CD4-positive, alpha-beta T cell treated with Interleukin-15 for 1 hour (primary cell): ENCODE results near the gene MTR.
"Not testable (repeated sequence)": the region's sequence is repeated elsewhere in the genome, so short reads cannot be mapped to it uniquely, and the experiment has no call there.

Experiments
- DNase-seq: peaks from one replicate; pipeline ENCODE4 v3.0.0-alpha.2; 2020

Gene MTR

GRCh38 chr1:236834876-236835275 lies 39.8 kb downstream of the MTR start:
- no peak for DNase-seq

- no peak for DNase-seq
Observed at GRCh38 chr1:236835491-236835890, 40.4 kb downstream of the MTR start.

GRCh38 chr1:236836157-236836556 lies 41.1 kb downstream of the MTR start:
- no peak for DNase-seq

GRCh38 chr1:236837115-236837514 lies 42.0 kb downstream of the MTR start:
- DNase-seq = no peak

DNA sequence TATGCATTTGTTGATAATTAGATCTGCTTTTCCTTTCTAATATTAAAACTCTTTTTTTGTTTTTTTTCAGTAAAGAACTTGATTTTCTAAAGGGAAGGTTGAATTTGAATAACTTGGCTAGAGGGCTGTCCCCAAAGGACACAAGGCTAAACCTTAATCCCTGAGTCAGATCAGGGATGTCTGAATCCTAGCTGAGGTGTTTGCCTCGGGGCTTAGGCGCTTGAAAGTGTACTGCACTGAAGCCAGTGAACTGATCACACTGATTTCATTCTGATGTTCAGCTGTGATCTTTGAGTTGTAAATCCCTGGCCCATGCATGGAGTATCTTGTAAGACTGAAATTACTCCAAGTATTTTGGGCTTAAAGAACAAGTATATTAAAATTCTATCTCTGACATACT lies 42.8 kb downstream of the MTR start:
- no peak for DNase-seq

GRCh38 chr1:236841341-236841740 lies 46.2 kb downstream of the MTR start:
- no peak for DNase-seq

DNA sequence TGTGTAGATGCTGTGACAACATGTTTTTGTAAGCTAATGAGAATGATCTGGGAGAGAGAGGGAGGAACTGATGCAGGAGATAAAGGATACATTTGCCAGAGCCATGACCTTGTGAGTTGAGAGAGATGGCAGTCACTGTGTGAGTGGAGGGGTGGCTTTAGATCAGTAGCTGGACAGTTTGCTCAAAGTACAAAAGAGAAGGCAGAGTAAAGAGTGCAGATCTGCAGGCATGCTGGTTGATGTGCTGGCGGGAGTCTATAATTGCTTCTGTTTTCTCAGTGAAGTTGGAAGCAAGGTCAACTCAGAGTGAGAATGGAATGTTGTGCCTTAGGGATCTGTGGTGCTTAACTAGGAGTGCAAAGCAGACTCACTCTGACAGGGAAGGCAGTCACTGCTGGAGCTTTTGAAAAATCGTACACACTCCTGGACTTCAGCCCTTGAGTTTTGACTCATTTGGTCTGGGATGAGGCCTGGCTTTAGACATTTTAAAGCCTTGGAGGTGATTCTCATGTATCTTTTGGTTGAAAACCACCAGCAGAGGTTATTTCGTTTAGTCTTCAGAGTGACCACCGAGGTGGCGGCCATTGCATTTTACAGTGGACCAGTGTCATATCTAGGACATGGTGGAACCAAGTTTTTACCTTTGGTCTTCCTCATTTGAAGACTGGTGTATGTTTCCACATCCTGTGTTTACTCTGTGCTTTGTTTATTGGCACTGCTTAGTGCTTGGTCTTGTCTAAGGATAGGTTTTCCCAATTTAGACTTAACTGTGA lies 49.6 kb downstream of the MTR start:
- no peak for DNase-seq

GRCh38 chr1:236845830-236846229 lies 50.7 kb downstream of the MTR start:
- DNase-seq = no peak

- no peak for DNase-seq
Observed at GRCh38 chr1:236848274-236848923, 53.3 kb downstream of the MTR start.

DNA sequence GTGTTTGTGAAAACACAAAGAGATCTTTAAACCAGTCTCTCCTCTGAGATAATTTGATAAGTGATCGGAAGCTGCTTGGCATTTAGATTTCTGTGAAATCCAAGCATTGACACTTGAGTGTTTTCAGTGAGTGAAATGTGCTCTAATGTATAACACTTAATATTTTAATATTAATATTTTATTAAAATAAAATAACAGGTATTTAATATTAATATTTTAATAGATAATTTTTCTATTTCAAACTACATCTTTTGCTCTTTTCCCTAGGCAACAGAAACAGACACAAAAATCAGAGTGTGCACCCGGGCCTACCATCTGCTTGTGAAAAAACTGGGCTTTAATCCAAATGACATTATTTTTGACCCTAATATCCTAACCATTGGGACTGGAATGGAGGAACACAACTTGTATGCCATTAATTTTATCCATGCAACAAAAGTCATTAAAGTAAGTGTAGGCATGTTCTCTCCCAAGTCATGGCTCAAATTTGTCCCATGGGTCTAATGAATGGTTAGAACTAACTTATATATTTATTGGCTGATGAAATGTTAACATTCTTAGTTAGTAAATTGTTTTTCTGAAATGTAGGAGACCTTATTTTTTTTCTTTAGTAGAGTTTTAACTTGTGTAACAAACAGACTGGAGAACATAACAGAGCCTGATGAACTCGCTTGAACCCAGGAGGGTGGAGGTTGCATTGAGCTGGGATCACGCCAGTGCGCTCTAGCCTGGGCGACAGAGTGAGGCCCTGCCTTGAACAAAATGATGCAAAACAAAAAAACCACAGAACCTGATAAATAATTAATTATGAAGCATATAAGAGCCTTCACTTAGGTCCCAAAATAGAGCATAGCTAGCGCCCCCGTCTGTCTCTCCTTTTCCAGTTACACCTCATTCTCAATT lies 55.2 kb downstream of the MTR start:
- no peak for DNase-seq

- DNase-seq = no peak
Observed at GRCh38 chr1:236851871-236852270, 56.8 kb downstream of the MTR start.

- no peak for DNase-seq
Observed at GRCh38 chr1:236853921-236854604, 59.0 kb downstream of the MTR start.

- no peak for DNase-seq
Observed at GRCh38 chr1:236854605-236854983, 59.5 kb downstream of the MTR start.

- not testable (repeated sequence) for DNase-seq
Observed at GRCh38 chr1:236856649-236857048, 61.6 kb downstream of the MTR start.

DNA sequence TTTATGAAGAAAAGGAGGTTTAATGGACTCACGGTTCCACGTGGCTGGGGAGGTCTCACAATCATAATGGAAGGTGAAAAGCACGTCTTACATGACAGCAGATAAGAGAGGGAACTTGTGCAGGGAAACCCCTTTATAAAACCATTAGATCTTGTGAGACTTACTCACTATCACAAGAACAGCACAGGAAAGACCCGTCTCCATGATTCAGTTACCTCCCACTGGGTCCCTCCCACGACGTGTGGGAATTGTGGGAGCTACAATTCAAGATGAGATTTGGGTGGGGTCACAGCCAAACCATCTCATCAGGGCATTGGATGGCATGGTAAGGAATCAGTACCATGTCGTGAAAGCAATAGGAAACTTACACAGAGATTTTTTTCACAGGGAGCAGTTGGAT lies 63.1 kb downstream of the MTR start:
- DNase-seq = no peak

DNA sequence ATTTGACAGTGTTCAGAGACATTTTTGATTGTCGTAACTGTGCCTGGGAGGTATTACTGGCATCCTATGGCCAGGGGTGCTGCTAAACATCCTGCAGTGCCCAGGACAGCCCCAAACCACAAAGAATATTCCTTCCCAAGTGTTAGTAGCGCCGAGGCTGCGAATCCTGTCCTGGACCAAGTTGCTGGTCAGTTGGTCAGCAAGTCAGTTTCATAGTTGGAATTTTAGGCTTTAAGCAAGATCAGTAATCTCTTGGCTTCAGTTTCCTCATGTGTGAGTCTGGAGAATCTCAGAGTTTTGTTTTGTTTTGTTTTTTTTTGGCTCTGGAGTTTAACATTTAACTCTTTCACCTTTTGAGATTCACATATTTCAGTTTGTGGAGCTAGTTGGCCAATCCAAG lies 65.0 kb downstream of the MTR start:
- no peak for DNase-seq

DNA sequence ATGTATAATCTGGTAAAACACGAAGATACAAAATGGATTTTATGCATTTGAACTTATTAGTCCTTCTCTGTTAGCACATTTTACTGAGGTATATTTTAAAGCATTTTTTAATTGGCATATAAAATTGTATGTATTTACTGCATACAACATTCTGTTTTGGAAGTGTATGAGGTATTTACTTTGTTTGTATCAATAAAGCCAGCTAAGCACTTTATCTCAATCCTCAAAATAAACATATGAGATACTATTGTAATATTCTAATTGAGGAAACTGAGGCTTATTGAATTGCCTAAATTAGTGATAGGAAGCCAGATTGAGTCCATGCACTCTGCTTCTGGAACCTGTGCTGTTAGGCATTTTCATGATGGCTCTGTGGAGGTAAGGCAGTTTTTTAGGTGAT lies 65.6 kb downstream of the MTR start:
- DNase-seq = no peak

- no peak for DNase-seq
Observed at GRCh38 chr1:236861560-236862218, 66.6 kb downstream of the MTR start.

- DNase-seq = no peak
Observed at GRCh38 chr1:236862219-236862591, 67.1 kb downstream of the MTR start.

DNA sequence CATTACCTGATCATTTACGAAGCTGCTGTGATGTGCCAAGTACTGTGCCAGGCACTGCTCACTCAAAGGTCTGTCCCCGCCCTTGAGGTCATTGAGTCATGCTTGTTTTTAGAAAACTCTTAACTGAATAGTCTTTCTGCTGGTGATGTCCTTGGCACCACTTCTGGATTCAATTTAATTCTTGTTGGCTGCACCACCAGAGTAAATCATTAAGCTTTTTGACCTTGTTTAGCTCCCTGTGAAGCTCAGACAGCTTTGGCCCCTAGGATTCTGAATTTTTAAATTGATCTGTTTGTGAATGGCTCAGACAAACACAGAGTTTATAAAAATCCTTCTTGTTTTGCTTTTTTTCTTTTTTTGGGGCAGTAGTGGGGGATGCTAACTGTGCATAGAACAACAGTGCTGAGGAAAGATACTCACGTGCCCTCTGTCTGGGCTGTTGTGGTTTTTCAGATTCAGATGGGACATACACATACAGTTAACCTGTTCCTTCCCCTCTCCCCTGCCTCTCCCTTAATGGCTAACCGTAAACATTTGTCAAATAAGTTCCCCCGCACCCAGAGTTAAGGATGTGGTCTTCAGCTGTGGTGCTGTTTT lies 67.6 kb downstream of the MTR start:
- DNase-seq = no peak

DNA sequence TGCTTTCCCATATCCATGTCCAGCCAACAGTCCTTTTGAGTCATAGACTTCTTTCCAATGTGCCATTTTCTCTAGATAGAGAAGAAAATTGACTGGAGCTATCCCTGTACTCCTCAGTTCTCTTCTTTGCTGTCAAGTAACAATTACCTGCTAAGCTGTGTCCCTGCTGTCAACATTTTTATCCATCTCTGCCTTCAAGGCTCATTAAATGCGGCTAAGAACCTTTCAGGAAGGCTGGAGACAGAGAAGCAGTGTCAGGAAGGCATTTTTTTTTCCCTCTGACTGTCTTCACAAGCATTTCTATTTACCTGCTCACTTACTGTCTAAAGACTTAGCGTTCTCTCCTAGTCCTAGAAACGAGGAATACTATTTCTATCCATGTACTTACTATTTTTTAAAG lies 69.1 kb downstream of the MTR start:
- no peak for DNase-seq
